Prostate gland (tissue), 2 donors: ENCODE results near the gene GNS.

Experiments used
- POLR2AphosphoS5 ChIP-seq: sonication (generic); formaldehyde crosslinking; IDR thresholded peaks from one replicate; pipeline ENCODE4 v1.6.1; 2017; ENCODE audit warnings: antibody characterized with exemption
- TF ChIP-seq, protein P1 (sequence below), 4 experiments: fragments of 200-600 bp in 2 of 4; fragments of 450-650 bp in 2 of 4; sonication (generic) in 2 of 4; IDR thresholded peaks; 1 replicate in 3 of 4; 2 replicates in 1 of 4; pipeline ENCODE4 v1.5.1; 2016 to 2019; ENCODE audit warnings: antibody characterized with exemption in 4 of 4, mild to moderate bottlenecking in 2 of 4, moderate library complexity in 2 of 4

DNA sequence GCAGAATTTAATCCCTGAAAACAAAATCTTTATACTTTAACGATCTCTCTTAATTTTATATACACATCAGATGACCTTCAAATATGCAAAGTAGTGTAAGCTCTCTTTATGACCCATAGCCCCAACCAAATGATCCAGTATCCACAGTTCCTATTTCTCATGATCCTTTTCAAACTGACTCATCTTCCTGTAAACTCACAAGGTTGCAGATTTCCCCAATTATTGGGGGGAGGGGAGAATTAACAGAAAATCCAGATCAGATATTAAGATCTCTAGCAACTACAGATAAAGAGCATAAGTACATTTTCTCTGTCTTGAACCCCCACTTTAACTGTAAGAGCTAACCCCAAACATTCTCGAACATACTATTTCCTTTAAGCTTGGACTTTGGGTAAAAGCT is 12.5 kb downstream of the GNS start:
- no peak for TF ChIP-seq POLR2AphosphoS5
- TF ChIP-seq, protein P1, sequence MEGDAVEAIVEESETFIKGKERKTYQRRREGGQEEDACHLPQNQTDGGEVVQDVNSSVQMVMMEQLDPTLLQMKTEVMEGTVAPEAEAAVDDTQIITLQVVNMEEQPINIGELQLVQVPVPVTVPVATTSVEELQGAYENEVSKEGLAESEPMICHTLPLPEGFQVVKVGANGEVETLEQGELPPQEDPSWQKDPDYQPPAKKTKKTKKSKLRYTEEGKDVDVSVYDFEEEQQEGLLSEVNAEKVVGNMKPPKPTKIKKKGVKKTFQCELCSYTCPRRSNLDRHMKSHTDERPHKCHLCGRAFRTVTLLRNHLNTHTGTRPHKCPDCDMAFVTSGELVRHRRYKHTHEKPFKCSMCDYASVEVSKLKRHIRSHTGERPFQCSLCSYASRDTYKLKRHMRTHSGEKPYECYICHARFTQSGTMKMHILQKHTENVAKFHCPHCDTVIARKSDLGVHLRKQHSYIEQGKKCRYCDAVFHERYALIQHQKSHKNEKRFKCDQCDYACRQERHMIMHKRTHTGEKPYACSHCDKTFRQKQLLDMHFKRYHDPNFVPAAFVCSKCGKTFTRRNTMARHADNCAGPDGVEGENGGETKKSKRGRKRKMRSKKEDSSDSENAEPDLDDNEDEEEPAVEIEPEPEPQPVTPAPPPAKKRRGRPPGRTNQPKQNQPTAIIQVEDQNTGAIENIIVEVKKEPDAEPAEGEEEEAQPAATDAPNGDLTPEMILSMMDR (IDR thresholded peaks at IDR 0.05) = no peak
